GM04504 (cell line): ENCODE results near the gene SNRPE.
"Not testable (repeated sequence)": the region's sequence is repeated elsewhere in the genome, so short reads cannot be mapped to it uniquely, and the experiment has no call there.

Source experiments
- DNase-seq: peaks from one replicate; pipeline ENCODE4 v3.0.0-alpha.2; 2012; ENCODE audit warnings: low read depth

The SNRPE gene

DNA sequence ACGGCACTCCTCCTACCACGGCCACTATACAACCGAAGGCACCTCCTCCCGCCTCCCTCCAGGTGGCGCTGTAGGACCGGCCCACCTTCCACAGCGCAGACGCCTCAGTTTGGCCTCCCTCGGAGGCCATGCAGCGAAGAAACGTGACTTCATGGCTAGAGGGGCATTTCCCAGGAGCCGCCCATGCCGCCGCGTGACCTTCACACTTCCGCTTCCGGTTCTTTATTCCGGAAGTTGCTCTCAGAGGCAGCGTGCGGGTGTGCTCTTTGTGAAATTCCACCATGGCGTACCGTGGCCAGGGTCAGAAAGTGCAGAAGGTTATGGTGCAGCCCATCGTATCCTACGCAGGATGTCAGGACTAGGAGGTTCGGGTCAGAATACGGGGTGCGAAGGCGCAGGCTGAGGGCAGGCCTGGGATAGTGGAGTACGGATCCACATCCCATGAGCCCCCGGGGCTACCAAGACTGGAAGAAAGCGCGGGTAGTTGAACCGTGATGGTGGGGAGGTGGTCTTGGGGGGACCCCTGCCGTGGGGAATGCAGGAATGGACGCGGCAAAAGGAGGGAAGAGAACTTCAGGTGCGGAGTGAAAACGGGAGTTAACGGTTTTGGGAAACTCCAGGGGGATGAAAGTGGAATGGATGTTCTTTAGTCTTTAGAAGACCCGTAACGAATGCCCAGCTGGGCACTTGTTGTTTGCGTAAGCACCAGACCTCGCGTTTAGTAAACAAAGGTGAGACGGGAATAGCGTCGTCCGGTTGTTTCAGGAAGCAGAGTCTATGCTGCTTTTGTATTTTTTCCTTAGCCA, at the start of gene SNRPE:
SNRPE (plus strand) TSS at position 221 of the 806 bp plus-strand sequence; CDS start at position 282, 61 bp downstream.
- peak; percentile 97 for DNase-seq

DNA sequence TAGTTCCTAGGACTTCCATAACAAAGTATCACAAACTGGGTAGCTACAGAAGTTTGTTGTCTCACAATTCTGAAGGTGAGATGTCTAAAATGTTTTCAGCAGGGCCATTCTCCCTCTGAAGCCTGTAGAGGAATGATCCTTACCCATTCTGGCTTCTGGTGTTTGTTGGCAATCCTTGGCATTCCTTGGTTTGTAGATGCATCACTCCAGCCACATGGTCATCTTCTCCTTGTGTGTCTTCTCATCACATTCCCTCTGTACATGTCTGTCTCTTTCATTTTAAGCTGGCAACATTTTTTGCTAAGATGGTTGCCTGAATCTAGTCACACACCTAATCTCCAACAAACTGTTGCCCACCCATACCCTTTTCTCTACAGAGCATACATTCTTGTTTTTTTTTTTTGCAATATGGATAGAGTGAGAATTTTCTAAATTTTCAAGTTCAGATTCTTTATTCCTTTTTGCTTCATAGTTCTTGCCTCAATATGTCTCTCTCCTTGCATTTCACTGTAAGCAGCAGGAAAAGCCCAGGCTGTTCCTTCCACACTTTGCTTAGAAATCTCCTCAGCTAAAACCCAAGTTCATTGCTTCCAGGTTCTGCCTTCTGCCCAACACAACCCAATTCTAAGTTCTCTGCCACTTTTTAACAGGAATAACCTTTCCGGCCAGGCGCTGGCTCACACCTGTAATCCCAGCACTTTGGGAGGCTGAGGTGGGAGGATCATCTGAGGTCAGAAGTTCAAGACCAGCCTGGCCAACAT, 47.6 kb upstream of the SNRPE start:
- DNase-seq: no peak

DNA sequence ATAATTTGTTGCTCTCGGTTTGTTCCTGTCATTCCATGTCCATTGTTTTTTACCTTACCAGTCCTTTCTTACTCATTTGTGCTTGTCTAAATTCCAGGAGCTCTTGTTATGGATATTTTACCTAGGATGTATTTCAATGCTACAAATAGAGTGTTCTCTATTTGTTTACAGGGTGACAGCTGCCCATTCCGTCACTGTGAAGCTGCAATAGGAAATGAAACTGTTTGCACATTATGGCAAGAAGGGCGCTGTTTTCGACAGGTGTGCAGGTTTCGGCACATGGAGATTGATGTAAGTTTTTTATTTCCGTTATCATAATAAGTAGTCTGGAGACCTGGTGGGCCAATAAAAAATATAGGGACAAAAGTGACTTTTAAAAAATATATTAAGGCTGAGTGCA, 43.0 kb upstream of the SNRPE start:
- DNase-seq: no peak

DNA sequence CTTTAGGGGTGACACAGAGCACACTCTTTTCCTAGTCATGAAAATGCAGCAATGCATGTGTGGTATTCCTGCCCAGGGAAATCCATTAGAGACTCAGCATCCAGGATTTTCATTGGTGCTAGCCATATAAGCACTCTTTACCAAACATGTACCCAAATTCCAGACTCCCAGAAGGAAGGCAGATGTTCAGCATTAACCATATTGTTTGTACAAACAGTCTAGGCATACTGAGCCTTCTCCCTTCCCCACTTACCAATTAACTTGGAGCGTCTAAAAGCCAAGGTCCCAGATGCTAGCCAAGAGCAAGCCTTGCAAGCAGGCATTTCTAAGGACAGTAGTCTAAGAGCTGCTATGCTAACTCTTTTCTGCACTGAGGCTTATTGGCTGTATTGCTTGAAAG, 38.1 kb upstream of the SNRPE start:
- no peak for DNase-seq

DNA sequence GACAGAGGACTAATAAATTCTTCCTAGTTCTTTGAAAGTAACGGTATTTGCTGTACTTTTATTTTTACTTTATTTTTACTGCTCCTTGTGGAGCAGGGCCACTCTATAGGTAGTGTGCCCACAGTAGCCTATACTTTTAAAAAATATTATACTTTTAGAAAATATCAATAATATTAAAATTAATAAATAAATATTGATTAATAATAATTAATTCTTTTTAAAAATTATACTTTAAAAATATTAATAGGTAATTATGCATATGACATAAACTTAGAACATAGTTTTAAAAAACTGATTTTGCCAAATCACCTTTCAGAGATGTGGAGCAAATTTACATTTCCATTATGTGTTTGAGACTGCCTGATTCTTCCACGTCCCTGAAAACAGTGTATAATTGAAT, 35.2 kb upstream of the SNRPE start:
- no peak for DNase-seq

DNA sequence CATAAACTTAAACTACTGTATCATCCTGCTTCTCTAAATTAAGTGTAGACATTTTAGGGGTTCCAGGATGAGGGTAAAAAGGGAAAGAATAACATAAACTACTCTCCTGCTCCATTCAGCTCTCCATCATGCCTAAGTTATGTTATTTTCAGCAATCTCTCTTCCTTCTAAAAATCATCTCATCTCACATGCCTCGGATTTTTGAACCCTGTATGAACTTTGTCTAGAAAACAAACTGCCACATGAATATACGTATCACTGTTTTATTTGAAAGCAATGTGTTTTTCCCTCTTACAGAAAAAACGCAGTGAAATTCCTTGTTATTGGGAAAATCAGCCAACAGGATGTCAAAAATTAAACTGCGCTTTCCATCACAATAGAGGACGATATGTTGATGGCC, 33.4 kb upstream of the SNRPE start:
- DNase-seq: no peak

DNA sequence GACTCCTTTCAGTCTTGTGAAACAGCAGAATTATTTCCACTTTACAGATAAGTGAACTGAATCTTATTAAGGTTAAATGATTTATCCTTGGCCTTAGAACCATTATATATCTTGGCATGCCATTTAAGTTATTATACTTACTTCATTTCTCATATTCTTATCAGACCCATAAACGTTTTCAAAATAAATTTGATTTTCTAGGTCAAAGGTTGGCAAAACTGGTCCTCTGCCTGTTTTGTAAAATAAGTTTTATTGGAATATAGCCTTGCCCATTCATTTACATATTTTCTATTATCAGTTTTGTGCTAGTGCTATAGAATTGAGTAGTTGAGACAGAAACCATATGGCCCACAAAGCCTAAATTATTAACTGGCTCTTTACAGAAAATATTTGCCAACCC, 32.9 kb upstream of the SNRPE start:
- no peak for DNase-seq

DNA sequence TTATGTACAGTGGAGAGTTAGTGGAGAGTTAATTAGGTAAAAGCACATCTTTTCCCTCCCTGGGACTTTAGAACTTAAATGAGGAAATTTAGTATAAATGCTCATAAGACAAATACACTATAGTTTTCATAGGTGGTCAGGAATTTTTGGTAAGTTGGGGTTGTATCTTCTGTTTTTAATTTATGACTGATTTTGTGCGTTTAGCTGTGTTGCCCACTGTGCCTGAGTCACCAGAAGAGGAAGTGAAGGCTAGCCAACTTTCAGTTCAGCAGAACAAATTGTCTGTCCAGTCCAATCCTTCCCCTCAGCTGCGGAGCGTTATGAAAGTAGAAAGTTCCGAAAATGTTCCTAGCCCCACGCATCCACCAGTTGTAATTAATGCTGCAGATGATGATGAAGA, 32.2 kb upstream of the SNRPE start:
- DNase-seq: not testable (repeated sequence)

DNA sequence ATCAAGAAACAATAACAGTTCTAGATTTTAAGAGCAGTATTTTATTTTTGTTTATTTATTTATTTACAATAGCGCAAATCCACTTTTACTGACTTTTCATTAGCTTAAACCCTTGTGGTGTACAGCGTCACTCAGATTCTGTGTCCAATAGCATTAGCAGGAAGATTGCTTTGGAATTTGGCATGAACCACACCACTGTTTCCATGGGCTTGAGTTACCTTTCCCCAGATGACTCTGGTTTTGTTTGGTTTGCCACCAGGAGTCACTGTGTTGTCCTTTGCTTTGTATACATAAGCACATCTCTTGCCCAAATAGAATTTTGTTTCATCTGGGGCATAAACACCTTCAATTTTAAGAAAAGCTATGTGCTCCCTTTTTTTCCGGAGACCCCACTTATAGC, 25.9 kb upstream of the SNRPE start:
- DNase-seq: no peak

DNA sequence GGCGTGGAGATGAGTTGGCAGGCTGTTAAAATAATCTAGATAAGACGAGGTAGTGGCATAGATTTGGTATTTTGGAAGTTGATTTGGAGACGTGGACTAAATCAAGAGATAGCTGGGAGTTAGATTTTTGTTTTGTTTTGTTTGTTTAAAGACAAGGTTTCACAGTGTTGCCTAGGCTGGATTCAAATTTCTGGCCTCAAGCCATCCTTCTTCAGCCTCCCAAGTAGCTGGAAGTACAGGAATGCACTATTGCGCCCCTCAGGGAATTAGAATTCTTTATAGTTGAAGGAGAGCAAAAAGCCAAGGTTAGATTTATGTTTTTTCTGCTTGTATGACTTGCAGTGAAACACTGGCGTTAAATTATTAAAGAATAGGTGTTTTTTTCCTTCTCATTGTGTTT, 22.3 kb upstream of the SNRPE start:
- DNase-seq: peak; percentile 24

DNA sequence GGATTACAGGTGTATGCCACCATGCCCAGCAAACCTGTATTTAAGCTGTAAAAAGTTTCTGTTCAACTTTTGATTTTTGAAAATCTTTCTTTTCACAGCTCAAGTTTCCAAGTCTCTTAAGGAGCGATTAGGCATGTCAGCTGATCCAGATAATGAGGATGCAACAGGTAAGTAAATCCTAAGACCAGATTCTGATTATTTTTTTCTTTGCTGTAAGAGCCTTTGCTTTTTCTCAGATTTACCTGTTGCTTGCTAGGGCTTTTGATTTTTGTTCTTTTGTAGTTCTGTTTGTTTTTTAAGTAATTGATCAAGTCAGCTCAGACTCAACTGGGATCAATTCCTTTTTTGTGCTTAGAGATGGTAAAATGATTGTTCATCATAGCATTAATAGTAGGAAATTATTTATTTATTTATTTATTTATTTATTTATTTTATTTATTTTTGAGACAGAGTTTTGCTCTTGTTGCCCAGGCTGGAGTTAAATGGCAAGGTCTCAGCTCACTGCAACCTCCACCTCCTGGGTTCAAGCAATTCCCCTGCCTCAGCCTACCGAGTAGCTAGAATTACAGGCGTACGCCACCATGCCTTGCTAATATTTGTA, 21.1 kb upstream of the SNRPE start:
- no peak for DNase-seq

DNA sequence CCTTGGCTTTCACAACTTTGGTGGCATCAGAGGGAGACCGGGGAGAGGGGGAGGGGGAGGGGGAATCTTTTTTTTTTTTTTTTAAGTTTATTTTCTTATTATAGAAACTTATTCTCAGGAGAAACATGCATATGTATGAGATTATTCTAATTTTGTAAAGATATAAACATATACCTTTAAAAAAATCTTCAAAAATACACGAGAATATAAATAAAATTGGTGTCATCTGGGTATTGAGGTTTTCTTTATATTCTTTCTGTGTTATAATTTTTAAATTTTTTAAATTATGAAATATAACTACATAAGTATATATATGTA, 18.9 kb upstream of the SNRPE start:
- no peak for DNase-seq

DNA sequence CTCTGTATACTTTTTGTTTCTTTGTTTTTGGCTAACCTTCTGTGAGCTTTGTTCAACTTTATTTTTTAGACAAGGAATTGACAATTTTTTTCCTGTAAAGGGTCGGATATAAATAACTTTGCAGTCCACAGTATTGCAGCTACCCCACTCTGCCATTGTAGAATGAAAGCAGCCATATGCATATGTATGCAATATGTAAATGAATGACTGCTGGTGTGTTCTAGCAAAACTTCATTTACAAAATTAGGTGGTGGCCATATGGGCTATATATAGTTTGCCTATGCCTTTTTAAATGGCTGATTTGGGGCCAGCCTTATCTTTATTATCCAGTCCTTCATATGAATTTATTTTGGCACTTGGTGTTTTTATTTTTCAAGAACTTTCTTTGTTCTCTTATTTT, 18.0 kb upstream of the SNRPE start:
- no peak for DNase-seq

DNA sequence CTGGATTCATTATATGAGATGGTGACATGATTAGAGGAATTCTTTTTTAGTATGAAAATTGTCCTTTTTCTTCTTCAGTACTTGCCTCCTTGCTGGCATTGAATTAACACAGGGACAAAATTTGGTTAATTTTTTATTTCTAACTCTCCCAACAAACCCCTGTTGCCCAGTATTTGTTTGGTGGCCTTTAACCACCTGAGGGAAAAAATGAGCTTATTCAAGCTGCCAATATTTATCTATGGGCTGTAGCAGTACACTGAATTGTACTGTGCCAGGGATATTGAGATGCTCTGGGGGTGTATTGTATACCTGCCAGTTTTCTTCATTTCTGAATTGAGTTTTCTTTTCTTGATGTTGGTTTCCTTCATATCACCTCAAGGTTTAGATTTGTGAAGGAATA, 8.3 kb upstream of the SNRPE start:
- not testable (repeated sequence) for DNase-seq

DNA sequence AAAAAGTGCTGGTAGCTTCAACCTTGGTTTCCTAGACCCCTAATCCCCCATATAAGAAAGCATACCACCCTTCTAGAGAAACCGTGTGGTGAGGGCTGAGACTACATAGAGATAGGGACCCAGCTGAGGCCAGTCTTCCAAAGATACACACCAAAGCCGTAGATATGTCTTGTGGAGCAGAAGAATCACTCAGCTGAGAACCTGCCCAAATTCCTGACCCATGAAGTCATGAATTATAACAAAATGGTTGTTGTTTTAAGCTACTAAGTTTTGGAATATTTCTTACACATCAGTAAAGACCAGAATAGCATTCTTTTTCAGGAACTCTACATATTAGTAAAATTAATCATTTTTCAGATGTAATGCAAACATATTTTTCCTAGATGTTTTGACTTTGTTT, 3.3 kb upstream of the SNRPE start:
- DNase-seq: peak; percentile 44

DNA sequence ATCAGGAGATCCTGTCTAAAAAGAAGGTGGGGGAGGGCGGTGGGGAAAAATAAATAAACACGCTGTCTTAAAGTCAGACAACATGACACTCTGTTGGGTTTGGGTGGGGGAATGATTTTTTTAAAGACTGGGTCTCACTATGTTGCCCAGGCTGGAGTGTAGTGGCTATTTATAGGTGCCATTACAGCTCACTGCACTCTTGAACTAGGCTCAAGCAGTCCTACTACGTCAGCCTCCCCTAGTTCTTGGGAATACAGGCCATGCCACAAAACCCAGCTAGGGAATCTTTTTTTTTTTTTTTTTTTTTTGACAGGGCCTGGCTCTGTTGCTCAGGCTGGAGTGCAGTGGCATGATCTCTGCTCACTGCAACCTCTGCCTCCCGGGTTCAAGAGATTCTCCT, 2.4 kb upstream of the SNRPE start:
- no peak for DNase-seq

DNA sequence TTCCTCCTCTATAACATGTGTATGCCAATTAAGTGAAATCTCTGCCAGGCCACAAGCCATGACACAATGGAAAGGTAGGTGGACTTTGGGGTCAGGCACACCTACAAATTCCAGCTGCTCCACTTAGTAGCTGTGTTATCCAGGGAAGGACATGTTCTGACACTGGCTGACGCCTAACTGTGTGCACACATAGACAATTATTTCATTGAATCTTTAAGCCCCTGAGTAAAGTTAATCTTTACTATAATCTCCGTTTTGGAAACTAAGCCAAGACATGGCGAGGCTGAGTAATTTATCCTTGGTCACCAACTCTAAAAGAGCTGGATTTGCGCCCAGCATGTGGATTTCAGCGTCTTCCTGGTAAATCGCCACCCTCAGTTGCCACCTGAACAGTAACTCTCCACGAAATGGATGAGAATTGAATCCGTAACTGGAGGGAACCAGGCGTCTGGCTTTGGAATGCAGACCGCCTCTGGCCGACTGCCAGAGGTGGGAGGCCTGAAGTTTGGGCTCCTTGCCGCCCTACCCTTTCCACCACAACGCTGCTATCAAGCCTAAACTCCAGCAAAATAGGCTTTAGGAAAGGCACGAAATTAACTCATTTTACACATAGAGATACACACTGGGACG, 888 bp upstream of the SNRPE start:
- no peak for DNase-seq

DNA sequence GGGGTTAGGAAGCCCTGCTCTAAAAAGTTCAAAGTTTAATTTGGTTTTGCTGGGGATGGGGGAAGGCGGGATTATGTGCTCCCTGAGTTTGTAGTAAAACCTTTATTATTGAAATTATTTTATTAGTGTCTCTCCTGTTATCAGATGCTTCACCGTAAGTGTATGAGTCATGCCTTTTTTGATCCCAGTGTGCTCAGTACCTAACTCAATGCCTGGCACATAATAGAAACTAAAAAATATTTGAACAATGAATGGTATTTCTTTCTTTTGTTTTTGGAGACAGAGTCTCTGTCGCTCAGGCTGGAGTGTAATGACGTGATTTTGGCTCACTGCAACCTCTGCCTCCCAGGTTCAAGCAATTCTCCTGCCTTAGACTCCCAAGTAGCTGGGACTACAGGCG, 6.4 kb downstream of the SNRPE start:
- no peak for DNase-seq

DNA sequence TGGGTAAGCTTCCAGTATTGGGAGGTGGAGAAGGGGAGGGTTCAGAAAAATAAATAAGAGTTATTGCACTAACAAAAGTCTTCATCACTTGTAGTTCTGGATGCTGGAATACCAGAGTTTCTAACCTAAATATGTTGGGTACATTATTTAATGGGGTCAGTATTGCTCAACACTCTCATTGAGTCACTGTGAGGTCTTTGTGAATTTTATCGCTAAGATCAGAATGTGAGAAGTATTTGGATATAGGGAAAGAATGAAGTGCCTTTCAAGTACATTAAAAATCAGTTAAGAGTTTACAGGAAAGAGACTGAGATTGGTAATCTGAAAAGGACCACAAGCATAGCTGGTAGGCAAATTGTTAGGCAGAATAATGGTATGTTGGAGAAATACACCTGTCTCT, 8.8 kb downstream of the SNRPE start:
- no peak for DNase-seq

DNA sequence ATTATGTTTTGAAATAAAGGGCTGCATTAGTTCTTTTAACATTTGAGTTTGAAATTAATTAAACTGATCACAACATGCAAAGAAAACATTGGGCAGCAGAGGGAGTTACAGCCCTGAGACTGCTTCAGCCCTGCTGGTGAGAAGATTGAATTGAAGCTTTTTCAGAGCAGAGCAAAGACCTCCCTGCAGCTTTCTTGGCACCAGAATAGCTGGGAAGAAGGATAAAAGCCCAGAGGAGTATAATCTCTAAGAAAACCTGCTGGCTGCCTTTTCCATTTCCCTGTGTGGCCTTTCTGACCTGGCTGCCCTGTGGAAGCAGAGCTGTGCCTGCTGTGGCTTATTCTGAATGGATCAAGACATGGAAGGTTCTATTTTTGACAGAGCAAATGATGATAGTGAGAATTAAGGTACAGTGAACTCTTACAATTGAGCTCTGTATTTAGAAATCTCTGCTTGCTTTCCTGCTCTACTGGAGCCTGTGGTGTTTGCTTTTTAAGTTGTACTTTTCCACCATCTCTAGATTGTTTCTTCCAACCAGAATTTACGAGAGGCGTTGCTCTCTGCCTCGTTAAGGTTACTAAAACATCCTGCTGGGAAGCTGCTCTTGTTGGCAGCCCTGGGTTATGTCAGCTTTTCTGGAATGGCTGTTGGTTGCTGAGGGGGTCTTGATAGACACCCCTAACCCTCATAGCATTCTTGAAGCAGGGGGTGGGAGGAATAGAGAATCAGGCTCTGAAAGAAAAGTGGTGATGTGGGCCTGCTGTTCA, 9.9 kb downstream of the SNRPE start:
- peak; percentile 47 for DNase-seq

DNA sequence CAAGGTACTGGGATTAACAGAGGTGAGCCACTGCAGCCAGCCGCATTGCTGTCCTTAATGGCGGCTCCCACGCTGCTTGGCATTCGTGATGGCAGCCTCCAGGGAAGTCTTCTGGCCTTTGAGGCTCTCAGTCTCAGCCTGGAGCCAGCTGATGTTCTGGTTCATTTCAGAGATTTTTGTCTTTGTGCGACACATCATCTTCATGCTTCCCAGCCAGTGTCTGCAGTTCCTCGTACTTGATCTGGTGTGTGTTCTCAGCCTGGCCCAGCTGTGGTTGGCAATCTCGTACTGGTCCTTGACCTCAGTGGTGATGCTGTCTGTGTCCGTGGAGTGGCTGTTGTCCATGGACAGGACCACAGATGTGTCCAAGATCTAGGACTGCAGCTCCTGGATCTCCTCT, 11.7 kb downstream of the SNRPE start:
- DNase-seq: no peak

DNA sequence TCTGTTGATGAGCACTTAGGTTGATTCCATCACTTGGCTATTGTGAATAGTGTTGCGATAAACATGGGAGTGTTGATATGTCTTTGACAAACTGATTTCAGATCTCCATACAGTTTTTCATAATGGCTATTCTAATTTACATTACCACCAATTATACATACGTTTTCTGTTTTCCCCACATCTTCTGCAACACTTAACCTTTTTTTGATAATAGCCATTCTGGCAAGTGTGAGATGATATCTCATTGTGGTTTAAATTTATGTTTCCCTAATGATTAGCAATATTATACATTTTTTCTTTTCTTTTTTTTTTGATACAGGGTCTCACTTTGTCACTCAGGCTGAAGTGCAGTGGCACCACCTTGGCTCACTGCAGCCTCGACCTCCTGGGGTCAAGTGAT, 17.0 kb downstream of the SNRPE start:
- no peak for DNase-seq
